Gastrocnemius medialis (tissue), 4 donors: Measurements from ENCODE around the gene CLDN16. TPM values are rescaled to one million over a fixed set of nuclear protein-coding genes. Genes with fewer than 3 reads are reported as not detected.

Source experiments
- ATAC-seq, 2 donors: fragments of 150-250 bp; one replicate each; pipeline ENCODE4 v1.9.1; 2016
- DNase-seq, 2 donors: peaks; one replicate each; pipeline ENCODE4 v3.0.0-alpha.2; 2019
- H3K27ac ChIP-seq, 4 donors: fragments of 200-600 bp; sonication (generic); 1 replicate in 1 of 4; 2 replicates in 3 of 4; pipeline ENCODE4 v1.5.1; 2016 to 2018; ENCODE audit warnings: mild to moderate bottlenecking in 2 of 4, moderate library complexity in 1 of 4
- H3K27me3 ChIP-seq, 3 donors: fragments of 200-600 bp; sonication (generic) in 2 of 3; 1 replicate in 1 of 3; 2 replicates in 2 of 3; pipeline versions ENCODE4 v1.5.1 to v1.6.0; 2016 to 2019; ENCODE audit warnings: mild to moderate bottlenecking in 1 of 3, moderate library complexity in 1 of 3
- H3K36me3 ChIP-seq, 2 donors: fragments of 200-600 bp; sonication (generic) in 1 of 2; one replicate each; pipeline ENCODE4 v1.5.1; 2017 to 2018
- H3K4me1 ChIP-seq, 2 donors: fragments of 200-600 bp; sonication (generic) in 1 of 2; one replicate each; pipeline ENCODE4 v1.5.1; 2016 to 2017; ENCODE audit warnings: mild to moderate bottlenecking in 2 of 2
- H3K4me3 ChIP-seq, 4 donors: fragments of 200-600 bp; sonication (generic) in 3 of 4; 1 replicate in 1 of 4; 2 replicates in 3 of 4; pipeline ENCODE4 v1.5.1; 2016 to 2019; ENCODE audit warnings: mild to moderate bottlenecking in 2 of 4
- H3K9me3 ChIP-seq, 3 donors: fragments of 200-600 bp; sonication (generic) in 2 of 3; 1 replicate in 1 of 3; 2 replicates in 2 of 3; pipeline ENCODE4 v1.5.1; 2016 to 2019
- POLR2A ChIP-seq, 2 donors: fragments of 450-650 bp; IDR thresholded peaks; one replicate each; pipeline ENCODE4 v1.6.1; 2017; ENCODE audit warnings: antibody characterized with exemption in 2 of 2, mild to moderate bottlenecking in 2 of 2, moderate library complexity in 2 of 2
- in situ Hi-C, 4 donors: fragments of 200-750 bp; cut with MboI; loops; one replicate each; pipeline versions ENCODE4 v1.15.0 to v1.8.0; 2017; ENCODE audit warnings: low sequenced_read_pairs in 4 of 4
- intact Hi-C: fragments of 100-400 bp; cut with DNase I; formaldehyde crosslinking; loops from one replicate; pipeline ENCODE4 v1.15.1; 2023; ENCODE audit warnings: low total_unique reads
- total RNA-seq, 4 donors: library from RNA; depleted of rRNA; stranded (reverse); fragments of >200 nt; gene quantifications; one replicate each; pipeline versions ENCODE4 v1.1.0 to v1.2.3, GENCODE V29; 2016
- TF ChIP-seq, protein P1 (sequence below), 5 experiments: fragments of 450-650 bp in 3 of 5; fragments of 200-600 bp in 2 of 5; sonication (generic) in 2 of 5; IDR thresholded peaks in 4 of 5; conservative IDR thresholded peaks in 1 of 5; 1 replicate in 4 of 5; 2 replicates in 1 of 5; pipeline ENCODE4 v1.5.1; 2016 to 2019; ENCODE audit warnings: antibody characterized with exemption in 5 of 5, mild to moderate bottlenecking in 3 of 5, moderate library complexity in 3 of 5

The CLDN16 gene, protein sequence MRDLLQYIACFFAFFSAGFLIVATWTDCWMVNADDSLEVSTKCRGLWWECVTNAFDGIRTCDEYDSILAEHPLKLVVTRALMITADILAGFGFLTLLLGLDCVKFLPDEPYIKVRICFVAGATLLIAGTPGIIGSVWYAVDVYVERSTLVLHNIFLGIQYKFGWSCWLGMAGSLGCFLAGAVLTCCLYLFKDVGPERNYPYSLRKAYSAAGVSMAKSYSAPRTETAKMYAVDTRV
- not detected for total RNA-seq

DNA sequence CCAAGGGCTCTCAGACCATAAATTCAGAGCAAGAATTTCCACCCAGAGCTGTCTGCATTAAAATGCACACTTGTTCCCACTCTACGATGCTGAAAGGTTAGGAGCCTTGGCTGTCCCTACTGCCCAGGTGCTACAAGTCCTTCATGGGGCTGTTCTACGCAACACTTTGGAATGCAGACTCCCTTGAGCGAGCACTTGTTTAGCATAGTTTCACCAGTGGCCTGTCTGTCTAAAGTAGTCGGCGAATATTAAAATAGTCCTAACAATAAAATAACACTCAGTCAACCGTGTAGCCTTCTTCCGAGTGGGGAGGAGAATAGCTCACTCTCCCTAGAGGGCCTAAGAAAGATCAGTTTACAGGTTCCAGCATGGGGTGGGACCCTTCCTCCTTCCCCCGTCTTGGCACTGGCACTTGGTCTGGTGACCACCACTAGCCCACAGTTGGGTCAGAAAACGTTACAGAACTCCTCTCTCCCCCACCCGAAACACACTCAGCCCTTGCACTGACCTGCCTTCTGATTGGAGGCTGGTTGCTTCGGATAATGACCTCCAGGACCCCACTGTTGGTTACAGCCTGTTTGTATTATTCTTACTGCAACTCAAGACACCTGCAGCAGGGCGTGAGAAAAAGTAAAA lies at the start of gene CLDN16:
TSS of gene CLDN16 (plus strand) at position 586 of the 636 bp plus-strand sequence. CDS start 167 bp downstream, outside the sequence.
- in situ Hi-C loops, result no loop called here

DNA sequence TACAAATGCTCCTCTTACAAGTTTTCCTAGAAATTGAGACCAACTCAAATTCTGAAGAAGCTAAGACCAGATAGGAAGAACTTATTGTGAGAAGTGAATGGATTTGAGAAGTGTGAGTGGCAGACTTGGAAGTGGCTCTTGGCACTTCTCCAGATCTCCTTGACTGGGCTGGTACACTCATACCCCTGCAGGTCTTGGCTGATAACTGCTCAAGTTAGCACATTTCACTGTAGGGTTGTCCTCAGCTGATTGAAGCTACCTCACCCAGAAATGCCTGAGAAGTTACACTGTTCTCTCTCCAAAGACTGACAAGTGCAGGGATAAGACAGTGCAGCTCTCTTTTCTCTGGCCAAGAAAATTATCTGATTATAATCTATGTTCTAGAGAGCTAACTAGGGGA lies 49.2 kb upstream of the CLDN16 start:
- Histone ChIP-seq H3K27ac (no peak overlapping the region), H3K9me3 (no peaks in the 10 kb centered on the region), H3K27me3 (no peaks in the 10 kb centered on the region), H3K36me3 (no peaks in the 10 kb centered on the region), H3K4me3 (no peak overlapping the region), H3K4me1 (no peaks in the 10 kb centered on the region)
- ATAC-seq, result no peak
- intact Hi-C loops, result no loop called here
- in situ Hi-C loops, result no loop called here
- no peak for DNase-seq
- no peak for TF ChIP-seq POLR2A (IDR thresholded peaks at IDR 0.05)
- TF ChIP-seq, protein P1, sequence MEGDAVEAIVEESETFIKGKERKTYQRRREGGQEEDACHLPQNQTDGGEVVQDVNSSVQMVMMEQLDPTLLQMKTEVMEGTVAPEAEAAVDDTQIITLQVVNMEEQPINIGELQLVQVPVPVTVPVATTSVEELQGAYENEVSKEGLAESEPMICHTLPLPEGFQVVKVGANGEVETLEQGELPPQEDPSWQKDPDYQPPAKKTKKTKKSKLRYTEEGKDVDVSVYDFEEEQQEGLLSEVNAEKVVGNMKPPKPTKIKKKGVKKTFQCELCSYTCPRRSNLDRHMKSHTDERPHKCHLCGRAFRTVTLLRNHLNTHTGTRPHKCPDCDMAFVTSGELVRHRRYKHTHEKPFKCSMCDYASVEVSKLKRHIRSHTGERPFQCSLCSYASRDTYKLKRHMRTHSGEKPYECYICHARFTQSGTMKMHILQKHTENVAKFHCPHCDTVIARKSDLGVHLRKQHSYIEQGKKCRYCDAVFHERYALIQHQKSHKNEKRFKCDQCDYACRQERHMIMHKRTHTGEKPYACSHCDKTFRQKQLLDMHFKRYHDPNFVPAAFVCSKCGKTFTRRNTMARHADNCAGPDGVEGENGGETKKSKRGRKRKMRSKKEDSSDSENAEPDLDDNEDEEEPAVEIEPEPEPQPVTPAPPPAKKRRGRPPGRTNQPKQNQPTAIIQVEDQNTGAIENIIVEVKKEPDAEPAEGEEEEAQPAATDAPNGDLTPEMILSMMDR (IDR thresholded peaks at IDR 0.05 in 4 of 5, conservative IDR thresholded peaks at IDR 0.05 in 1 of 5), result no peak

More for the DNA sequence above, at the start of gene CLDN16:
- DNase-seq, result no peak
- Histone ChIP-seq H3K4me3 (no peak within 1 kb of the TSS), H3K36me3 (no peaks in the 10 kb centered on the region), H3K27ac (no peak within 1 kb of the TSS), H3K9me3 (no peaks in the 10 kb centered on the region), H3K27me3 (no peaks in the 10 kb centered on the region), H3K4me1 (no peaks in the 10 kb centered on the region)
- intact Hi-C loops, result no loop called here
- no peak for TF ChIP-seq POLR2A (IDR thresholded peaks at IDR 0.05)
- TF ChIP-seq, protein P1 (IDR thresholded peaks at IDR 0.05 in 4 of 5, conservative IDR thresholded peaks at IDR 0.05 in 1 of 5), result no peak
- ATAC-seq, result no peak

DNA sequence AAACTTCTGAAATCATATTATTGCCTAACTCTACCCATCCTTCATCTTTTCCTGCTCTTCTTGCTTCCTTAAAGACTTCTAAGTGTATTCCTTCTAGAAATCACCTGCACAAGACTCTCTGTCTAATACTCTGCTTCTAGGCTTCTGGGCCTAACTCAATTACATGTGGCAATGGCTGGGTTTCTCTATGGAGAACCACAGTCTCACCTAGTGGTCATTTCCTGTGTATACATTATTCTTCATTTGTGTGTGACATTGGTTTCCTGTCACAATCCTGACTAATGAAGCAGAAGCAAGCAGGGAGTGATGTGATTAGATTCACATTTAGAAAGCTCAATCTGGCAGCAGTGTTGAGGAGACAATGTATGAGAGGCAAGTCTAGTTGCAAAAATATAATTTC lies 48.8 kb upstream of the CLDN16 start:
- no peak overlapping the region for H3K4me3 ChIP-seq
- H3K9me3 ChIP-seq, result no peaks in the 10 kb centered on the region
- H3K36me3 ChIP-seq, result no peaks in the 10 kb centered on the region
- no peaks in the 10 kb centered on the region for H3K27me3 ChIP-seq
- H3K4me1 ChIP-seq, result no peaks in the 10 kb centered on the region
- no peak overlapping the region for H3K27ac ChIP-seq
- no peak for TF ChIP-seq POLR2A (IDR thresholded peaks at IDR 0.05)
- TF ChIP-seq, protein P1 (IDR thresholded peaks at IDR 0.05 in 4 of 5, conservative IDR thresholded peaks at IDR 0.05 in 1 of 5), result no peak
- no peak for ATAC-seq
- no peak for DNase-seq
- in situ Hi-C loops, result no loop called here
- intact Hi-C loops, result no loop called here

DNA sequence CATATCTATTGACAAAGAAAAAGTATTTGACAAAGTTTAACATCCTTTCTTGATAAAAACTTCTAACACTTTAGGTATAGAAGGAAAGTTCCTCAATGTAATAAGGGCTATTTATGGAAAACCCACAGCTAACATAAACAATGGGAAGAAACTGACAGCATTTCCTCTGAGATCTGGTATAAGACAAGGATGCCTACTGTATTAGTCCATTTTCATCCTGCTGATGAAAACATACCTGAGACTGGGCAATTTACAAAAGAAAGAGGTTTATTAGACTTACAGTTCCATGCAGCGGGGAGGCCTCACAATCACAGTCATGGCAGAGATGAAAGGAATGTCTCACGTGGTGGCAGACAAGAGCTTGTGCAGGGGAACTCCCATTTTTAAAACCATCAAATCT lies 47.9 kb upstream of the CLDN16 start:
- Histone ChIP-seq H3K36me3 (no peaks in the 10 kb centered on the region), H3K4me3 (no peak overlapping the region), H3K27me3 (no peaks in the 10 kb centered on the region), H3K9me3 (no peaks in the 10 kb centered on the region), H3K27ac (no peak overlapping the region), H3K4me1 (no peaks in the 10 kb centered on the region)
- no peak for TF ChIP-seq POLR2A (IDR thresholded peaks at IDR 0.05)
- TF ChIP-seq, protein P1 (IDR thresholded peaks at IDR 0.05 in 4 of 5, conservative IDR thresholded peaks at IDR 0.05 in 1 of 5), result no peak
- no peak for DNase-seq
- no peak for ATAC-seq
- intact Hi-C loops, result no loop called here
- in situ Hi-C loops, result no loop called here
